ENCODE measurements around the gene SLC36A1.

The SLC36A1 gene

DNA sequence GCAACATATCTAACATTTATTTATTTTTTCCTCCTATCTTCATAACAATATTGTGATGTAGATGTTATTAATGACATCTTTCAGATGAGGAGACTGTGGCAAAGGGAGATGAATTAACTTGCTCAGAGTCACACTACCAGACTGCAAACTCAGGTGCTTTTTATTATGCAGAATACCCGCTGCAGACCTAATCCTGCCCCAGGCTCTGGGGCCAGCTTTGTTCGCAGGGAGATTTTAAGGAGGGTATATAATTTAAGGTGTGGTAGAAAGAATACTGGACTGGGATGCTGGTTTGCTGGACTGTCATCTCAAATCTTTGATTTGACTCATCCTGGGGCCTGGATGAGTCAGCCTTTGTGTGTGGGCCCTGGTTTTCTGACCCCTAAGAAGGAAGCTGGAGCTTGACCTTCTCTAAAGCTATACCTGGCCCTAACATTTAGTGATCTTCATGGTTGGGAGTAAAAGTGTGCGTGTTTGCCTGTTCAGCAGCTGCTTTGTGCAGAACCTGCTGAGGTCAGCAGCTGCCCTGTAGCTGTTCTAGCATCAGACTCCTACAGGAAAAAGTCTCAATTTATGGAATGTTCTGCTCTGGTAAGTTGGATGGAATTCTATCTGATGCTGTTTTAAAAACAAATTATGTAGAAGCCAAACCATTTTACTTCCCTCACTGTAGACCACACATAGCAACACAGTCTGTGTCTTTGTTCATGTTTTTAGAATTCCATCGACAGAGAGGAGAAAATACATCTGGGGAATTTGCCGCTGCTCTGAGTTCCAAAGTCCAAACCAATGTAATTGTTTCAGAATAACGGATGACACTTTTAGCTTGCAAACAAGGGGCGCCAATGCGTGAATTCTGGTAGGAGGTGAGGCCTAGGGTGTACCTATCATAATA, 4.5 kb downstream of the SLC36A1 start:
- DNase-seq = no peak

DNA sequence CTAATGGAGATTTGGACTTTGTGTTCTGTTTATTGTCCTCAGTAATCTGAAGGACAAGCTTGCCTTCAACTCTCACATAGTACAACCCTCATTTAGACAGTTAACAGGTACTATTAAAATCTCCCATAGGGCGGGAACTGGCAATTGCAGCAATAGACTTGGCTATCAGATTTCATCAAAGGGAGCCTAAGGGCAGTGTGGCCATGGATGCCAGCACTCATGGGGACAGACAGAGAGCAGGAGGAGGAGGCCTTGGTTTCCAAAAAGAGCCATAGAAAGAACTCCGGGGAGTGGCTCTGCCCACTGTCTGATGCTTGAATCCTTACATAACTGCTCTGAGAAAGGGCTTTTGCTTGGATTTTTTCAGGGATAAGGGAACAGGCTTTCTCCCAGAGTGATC, 6.8 kb downstream of the SLC36A1 start:
- DNase-seq = no peak

DNA sequence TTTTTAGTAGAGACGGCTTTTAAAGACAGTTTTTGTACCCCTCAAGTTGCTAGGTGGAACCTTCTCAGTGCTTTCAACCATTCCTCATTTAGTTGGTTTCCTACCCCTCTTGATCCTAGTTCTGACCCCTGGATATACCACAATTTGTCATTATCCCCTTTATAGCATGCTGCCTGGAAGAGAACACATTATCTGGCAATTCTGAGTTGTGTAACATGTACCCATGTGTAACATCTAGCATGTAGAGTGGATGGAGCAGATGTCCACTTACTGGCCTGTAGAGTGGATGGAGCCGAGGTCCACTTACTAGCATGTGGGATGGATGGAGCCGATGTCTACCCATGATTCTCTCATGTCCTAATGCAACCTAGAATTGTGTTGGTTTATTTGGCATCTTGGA, 7.5 kb downstream of the SLC36A1 start:
- DNase-seq = no peak

DNA sequence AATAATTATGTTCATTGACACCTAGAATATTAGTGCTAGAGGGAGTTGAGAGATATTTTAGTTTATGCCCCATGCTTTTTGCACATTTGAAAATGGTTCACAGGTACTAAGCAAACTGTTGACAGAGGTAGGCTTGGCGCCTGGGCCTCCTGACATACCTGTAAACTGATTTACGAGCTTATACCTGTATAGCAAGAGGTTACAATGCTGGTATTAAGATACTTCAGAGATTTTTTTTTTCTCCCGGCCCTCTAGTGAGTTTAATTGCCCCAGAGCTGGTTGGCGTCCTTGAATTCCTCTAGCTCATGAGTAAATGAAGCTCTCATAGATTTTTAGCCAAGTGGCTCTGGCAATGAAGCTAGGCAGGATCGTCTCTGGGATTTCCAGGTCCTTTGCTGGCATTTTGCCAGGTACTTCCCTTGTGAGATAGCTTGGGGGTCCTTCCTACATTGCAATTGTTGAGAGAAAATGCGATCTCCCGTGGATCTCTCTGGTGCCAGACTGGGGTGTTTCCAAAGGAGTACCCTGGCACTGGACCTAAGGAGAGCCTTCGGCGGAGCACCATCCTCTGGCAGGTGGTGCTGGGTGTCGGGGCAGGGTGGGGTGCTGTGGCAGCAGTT, 9.0 kb downstream of the SLC36A1 start:
- DNase-seq = no peak

DNA sequence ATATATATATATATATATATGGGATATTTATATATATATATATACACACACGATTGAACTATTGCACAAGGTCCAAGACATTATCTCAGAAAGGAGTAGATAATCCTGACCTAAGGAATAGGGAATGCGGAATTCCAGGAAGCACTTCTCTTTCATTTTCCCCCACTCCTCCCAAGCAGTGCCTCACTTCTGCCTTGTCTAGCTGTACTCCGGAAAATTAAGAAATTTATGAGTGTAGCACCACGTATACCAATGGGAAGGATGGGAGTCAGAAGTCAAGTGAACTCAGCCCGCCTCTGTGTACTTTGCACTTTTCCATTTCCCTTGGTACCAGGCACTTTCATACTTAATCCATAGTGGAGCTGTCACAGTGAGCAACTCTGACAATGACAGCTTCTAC, 10.9 kb downstream of the SLC36A1 start:
- no peak for DNase-seq

DNA sequence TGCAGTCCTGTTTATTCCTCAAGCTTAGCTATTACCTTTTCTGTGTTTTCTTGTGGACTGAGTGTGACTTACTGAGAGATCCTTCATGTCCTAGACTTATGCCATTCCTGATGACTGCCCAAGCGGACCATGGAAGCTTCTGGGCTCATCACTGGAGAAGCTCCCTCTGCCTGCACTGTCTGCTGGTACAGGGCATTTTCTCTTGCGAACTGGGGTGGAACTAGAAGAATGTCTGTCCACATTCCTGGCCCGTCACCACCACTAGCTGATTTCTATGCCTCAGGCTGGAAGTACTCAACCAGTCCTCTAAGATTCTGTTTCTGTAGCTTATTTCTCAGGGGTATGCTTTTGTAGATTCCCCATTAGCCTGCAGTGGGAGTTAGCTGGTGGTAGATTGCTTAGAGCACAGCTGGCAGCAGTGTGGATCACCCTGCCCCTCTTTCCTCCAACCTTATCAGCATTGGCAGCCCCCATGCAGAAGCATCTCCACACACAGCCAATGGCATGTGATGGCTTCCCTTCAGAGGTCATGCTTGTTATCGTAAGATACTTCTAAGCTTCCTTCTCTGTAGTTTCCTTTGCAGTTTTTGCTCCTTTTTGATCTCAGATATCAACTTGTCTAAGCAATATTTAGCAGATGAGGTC, 12.4 kb downstream of the SLC36A1 start:
- no peak for DNase-seq

DNA sequence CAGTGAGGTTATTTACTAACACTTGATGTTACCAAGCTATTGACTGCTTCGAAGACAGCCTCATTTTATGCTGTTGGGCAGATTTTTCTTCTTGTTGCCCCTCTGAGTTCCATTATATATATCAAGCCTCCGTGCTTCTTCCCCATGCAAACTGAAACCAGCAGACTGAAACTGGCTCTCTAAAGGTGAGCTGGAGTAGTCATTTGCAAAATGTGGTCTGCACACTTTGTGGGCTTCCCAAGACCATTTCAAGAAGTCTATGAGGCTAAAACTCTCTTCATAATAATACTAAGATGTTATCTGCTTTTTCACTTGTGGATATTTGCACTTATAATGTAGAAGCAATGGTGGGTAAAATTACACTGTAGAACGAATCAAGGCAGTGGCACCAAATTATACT, 13.9 kb downstream of the SLC36A1 start:
- DNase-seq = no peak

DNA sequence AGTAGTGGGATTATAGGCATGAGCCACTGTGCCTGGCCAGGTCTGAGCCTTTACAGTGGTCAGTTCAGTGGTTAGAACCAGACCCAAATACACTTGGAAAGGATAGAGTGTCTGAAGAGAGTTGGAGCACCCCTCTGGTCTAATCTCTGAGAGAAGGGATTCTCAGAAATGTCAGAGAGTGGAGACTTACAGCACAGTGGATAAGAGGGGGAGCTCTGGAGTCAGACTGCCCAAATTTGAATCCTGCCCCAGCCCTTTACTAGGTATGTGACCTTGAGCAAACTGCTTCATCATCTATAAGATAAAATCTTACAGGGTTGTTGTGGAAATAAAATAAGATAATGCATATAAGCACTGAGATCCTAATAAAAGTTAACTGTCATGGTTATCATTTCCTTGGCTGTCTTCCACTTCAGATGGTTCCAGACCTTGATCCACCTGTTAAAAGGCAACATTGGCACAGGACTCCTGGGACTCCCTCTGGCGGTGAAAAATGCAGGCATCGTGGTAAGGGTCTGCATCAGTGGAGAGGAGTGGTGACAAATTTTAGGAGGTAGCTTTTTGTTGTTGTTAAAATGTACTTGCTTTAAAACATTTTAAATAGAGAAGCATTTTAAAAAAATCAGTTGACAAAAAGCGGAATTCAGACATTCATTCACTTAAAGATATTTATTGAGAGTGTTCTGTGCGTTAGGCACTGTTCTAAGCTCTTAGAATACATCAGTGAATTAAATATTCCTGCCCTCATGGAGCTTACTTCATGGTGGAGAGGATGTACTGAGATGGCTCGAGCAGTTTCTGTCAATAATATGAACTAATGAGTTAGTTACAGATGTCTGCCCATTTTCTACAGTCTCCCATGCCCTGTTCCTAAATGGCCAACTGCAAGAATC, 16.0 kb downstream of the SLC36A1 start:
- DNase-seq = no peak

DNA sequence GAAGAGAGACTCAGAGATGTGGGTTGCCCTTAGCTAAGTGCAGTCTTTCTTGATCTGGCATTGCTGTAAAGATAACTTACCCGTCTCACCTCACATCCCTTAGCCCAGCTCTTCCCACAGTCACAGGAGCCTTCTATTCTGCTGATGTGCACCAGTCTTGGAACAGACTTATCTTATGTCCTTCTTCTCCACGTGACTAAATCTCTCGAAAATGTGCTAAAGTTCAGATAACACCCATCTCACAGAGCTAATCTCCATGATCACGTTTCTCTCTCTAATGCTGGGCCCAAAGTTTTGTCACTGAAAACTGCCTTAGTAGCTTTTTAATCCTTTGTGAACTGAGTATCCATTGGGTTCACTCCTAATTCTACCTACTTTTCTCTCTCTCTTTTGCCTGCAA, 16.7 kb downstream of the SLC36A1 start:
- DNase-seq = no peak

DNA sequence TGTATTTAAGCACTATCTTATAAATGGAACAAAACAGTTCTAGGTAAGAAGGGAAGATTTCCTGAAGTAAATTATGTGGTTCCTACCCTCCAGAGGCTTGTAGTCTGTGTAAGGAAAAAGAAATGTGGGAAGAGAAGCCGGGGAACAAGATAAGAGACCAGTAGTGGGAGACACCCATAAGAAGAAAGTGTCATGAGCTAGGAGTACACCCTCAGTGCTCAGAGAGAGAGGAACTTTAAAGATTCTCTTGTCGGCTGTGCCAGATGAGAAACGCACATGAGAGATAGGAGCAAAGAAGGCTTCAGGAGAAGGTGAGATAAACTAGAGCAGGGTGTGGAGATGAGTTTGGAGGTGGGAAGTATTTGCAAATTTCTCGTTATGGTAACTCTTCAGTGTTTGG, 18.1 kb downstream of the SLC36A1 start:
- no peak for DNase-seq

DNA sequence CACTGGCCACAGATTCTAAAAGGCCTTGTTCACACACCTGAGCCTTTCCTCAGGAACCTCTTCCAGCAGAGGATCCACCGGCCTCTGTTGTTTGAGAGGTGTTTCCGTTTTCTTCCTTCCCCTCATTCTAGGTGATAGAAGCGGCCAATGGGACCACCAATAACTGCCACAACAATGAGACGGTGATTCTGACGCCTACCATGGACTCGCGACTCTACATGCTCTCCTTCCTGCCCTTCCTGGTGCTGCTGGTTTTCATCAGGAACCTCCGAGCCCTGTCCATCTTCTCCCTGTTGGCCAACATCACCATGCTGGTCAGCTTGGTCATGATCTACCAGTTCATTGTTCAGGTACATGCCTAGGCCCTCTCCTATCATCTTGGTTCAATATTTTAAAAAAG, 20.2 kb downstream of the SLC36A1 start:
- DNase-seq = no peak

DNA sequence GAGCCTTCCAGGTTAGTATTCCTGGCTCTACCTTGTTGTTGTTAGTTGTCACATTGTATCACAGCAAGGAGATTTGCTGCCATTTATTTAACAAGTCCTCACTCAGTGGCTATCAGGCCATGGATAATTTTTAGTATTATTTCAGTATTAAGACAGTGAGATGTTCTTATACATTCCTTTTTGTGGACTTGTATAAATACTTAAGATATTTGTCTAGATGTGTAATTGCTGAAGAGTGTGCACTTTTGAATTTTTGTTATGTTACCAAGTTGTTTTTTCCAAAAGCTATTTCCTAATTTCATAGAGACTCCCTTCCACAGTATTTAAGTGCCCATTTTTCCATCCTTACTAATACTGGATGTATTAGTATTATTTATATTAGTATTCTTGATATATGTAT, 22.0 kb downstream of the SLC36A1 start:
- no peak for DNase-seq

DNA sequence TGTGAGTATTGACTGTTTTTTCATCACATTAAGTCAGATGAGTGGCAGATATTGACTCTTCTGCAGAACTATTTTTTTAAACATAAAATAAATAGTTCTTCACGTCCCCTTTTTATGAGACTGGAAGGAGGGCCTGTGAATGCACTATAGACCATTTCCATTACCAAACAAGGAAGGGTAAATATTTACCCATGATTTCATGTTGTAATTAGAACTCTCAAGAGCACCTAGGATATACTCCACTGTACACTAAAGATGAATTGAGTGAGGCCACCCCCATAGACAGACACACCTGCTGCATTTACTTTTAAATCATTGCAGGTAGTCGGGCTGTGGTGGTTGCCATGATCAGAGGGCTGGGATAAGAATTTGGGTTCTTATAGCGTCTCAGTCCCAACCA, 22.6 kb downstream of the SLC36A1 start:
- DNase-seq = no peak

DNA sequence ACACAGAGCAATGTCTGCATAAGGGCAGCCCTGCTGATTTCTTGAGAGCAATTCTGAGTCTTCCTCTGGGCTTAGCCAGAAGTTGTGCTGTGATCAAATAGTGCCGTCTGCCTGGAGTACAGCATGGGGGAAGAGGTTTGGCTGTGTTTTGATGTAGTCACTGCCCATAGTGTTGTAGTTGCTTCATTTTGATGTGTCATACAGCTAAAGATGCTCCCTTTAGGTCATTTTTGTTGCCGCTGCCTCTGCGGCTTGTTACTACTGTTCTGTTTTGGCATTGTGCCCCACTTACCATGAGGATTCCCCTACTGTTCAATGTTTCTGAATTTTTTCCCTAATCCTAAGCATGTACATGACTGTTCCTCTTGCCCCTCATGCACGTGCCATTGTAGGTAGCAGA, 23.0 kb downstream of the SLC36A1 start:
- DNase-seq = no peak

DNA sequence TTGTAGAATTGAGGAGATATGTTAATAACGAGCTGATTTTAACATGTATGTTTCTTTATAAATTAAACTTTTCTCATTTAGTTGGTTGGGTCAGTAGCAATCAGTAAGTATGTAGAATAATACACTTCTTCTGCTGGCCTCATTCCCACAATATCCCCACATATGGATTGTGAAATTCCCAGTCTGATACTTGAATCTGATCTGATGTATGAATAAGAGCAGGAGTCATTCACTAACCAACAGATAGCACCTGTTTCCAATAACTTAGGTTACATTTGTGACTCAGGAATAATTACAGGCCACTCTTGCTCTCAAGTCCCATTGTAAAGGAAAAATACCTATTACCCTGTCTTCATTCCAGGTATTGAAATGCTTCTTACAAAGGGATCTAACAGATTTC, 23.9 kb downstream of the SLC36A1 start:
- no peak for DNase-seq

DNA sequence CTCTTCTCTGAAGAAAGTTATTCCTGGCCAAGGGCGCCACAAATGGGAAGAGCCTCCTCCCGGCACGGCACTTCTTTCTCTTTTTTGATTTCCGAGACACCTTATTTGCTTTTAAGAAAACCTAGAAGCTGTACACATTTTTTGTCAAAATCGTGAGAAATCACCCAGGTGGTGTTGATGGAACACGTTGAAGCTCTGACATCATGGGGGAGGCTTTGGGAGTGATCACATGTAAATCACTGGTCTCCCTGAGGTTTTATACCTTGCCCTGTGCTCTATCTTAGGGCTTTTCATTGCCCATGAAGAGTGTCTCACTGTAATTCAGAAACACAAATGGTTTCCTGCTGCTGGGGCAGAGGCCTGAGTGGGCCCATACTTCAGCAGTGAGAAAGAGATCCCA, 27.4 kb downstream of the SLC36A1 start:
- no peak for DNase-seq

DNA sequence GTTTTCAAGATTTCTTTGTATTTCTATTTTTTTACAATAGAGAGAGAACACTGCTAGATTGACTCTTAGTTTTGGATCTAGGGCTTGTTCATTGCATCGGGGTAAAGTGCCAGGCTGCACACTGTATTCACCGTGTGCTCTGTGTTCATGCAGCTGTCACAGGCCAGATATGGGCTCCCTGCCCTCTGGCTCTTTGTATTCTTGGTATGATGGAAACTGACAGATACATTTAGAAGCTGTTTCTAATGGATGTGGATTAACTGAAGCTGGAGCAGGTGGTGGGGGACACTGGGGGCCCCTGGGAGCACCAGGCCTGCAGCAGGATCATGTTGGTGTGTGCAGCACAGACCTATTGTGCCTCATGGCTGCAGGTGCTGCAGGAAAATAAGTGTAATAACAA, 28.0 kb downstream of the SLC36A1 start:
- DNase-seq = no peak

DNA sequence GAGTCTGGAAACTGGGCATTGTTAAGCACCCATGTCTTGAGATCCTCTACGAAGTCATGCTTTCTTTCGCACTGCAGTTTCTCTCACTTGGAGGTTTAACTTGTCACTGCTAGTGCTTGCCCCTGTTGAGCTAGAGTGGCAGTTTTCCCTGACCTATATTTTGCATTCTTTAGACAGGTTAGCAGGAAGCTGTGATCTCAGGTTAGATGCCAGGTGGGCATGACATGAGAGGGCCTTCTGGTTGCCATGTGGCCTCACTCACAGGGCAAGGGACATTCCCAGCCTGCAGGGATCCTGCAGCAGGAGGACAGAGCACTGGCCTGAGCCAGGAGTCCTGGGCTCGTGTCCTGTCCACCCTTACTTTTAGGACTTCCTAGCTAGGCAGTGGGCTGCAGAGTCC, 28.6 kb downstream of the SLC36A1 start:
- DNase-seq = no peak

DNA sequence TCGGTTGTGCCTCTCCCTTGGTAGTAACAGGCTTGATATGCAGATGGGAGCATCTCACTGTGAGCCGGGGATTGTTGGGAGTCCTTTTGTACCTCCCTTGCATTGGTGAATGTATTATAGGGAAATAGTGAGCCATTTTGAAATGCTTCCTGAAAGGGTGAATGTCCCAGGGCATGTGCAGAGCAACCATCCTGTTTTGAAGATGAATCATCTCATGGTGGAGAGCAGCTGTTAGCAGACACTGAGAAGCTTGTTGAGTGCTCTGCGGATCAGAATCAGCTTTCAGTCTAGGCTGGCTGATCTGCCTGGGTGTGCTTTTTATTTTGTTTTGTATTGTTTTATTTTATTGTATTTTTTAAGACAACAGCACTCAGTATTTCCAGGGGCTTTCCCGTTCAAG, 29.7 kb downstream of the SLC36A1 start:
- DNase-seq = no peak

DNA sequence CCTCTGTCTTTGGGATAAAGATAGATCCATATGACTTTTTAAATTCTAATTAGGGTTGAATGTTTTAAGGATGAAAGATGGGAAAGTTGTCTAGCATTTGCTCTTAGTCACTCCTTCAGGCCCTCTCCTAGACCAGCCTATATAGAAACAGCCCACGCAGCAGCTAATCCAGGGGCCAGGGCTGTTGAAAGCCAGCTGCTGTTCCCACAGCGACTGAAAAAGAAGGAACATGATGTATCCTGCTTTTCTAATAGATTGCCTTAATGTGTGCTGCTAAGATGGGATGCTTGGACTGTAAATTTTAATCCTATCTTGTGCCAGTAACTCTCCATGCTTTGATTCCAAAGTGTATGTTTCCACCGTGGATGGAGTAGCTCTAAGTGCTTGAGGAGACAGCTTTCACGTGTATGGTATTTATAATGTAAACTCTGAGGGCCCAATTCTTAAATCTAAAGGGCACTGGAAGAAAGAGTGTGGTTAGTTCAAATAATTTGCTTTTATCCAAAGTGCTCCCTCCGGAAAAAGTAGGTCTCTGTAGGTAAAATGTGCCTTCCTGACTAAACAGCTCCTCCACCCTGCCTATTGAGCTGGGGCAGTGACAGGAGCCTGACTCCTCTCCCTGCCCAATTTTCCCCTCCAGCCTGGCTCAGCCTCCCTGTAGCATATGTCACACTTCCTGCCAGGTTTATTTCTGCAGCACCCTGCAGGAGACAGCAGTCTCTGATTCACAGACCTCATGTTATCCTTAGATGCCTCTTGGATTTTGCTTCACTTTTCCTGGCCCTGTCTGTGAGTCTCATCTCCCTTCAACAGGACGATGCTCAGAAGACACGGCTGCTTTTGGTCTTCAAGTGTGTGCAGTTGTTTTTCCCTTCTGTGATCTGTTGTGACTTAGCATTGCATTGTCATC, 33.2 kb downstream of the SLC36A1 start:
- no peak for DNase-seq

DNA sequence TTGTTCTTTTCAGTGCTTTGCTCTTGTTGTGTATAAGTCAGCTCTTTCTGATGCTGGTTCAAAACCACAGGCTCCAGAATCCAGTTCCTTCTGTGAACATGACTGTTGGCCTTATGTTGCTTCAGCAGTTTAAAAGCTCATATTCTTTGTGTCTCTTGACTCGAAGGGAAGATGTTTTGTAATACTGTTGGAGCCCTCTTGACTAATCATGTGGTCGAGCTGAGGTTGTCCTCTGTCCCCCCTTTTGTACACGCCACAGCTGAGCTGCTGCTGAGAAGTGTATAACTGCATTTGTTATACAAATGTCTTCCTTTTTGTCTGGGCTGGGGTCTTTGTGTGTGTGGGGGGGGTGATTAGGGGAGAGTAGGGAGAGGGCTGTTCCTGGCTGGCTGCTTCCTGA, 35.8 kb downstream of the SLC36A1 start:
- DNase-seq = no peak

DNA sequence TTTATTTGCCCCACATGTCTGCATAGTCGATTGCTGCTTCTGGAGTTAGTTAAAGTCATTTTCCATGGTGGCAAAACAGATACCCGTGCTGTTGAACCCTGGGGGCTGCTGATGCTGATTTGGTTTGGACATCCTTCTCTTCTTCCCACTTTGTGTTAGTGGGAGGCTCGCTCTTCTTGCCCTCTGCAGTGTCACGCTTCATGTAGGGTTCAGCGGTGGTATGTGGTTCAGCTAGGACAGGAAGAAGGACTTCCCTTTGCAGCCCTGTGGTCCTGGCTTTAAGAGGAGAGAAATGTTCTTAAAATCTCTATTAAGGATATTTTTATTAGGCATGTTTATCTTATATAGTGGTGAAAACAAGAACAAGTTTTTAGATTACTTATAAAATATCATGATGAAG, 36.2 kb downstream of the SLC36A1 start:
- DNase-seq = no peak

Data from 8988T (cell line).